SU-DHL-6 (cell line): ENCODE results near the gene APOC1.
A peak's percentile ranks its signal among the peaks of the same experiment; 100 is the strongest.
"Not testable (repeated sequence)": the region's sequence is repeated elsewhere in the genome, so short reads cannot be mapped to it uniquely, and the experiment has no call there.

Experiments used
- H2AFZ ChIP-seq: fragments of 200-600 bp; sonication (generic); 2 replicates; pipeline ENCODE4 v1.6.1; 2014; ENCODE audit warnings: low read depth, mild to moderate bottlenecking, moderate library complexity, mixed read lengths, antibody characterized with exemption, low read length; ENCODE audit not compliant: severe bottlenecking
- H3F3A ChIP-seq: fragments of 200-600 bp; shearing (Covaris generic); 2 replicates; pipeline ENCODE4 v1.6.0; 2016; ENCODE audit warnings: antibody characterized with exemption, mild to moderate bottlenecking; ENCODE audit not compliant: insufficient read depth
- H3K27ac ChIP-seq: fragments of 200-600 bp; sonication (generic); 2 replicates; pipeline ENCODE4 v1.5.1; 2016; ENCODE audit warnings: low read depth, mild to moderate bottlenecking, low read length, moderate library complexity, mixed read lengths
- H3K27me3 ChIP-seq: fragments of 200-600 bp; sonication (generic), shearing (Covaris generic); 2 replicates; pipeline ENCODE4 v1.6.0; 2014; ENCODE audit warnings: mild to moderate bottlenecking, low read length
- H3K36me3 ChIP-seq: fragments of 200-600 bp; sonication (generic); 2 replicates; pipeline ENCODE4 v1.6.1; 2014; ENCODE audit warnings: mild to moderate bottlenecking, low read length, mixed read lengths
- H3K4me2 ChIP-seq: fragments of 300-600, 200-600 bp; shearing (Covaris generic), sonication (generic); 2 replicates; pipeline ENCODE4 v1.6.0; 2014; ENCODE audit warnings: low read length, low read depth, mild to moderate bottlenecking; ENCODE audit not compliant: poor library complexity, severe bottlenecking
- H3K4me3 ChIP-seq: fragments of 200-600 bp; sonication (generic); 2 replicates; pipeline ENCODE4 v1.5.1; 2014; ENCODE audit warnings: antibody characterized with exemption, low read length, mild to moderate bottlenecking, mixed read lengths; ENCODE audit not compliant: insufficient read depth, poor library complexity, severe bottlenecking
- H3K79me2 ChIP-seq: fragments of 200-600 bp; sonication (generic); 2 replicates; pipeline ENCODE4 v1.6.1; 2014; ENCODE audit warnings: mild to moderate bottlenecking, low read length, moderate library complexity; ENCODE audit not compliant: insufficient read depth
- H3K9ac ChIP-seq: fragments of 200-600 bp; sonication (generic); 2 replicates; pipeline ENCODE4 v1.7.0; 2014; ENCODE audit warnings: mild to moderate bottlenecking, low read length
- H3K9me2 ChIP-seq: fragments of 200-600 bp; sonication (generic); replicated peaks from 2 replicates; pipeline ENCODE4 v1.6.1; 2014; ENCODE audit warnings: low read length; ENCODE audit not compliant: insufficient read depth
- H3K9me3 ChIP-seq: fragments of 200-600 bp; sonication (generic); 2 replicates; pipeline ENCODE4 v1.6.1; 2014; ENCODE audit warnings: low read length, mixed read lengths; ENCODE audit not compliant: insufficient read depth
- H4K20me1 ChIP-seq: fragments of 200-600 bp; sonication (generic); 2 replicates; pipeline ENCODE4 v1.6.1; 2014; ENCODE audit warnings: low read depth, mild to moderate bottlenecking, antibody characterized with exemption, low read length, moderate library complexity, mixed read lengths
- EZH2phosphoT487 ChIP-seq: fragments of 200-600 bp; sonication (generic), shearing (Covaris generic); conservative IDR thresholded peaks from 2 replicates; pipeline ENCODE4 v1.6.1; 2018; ENCODE audit warnings: mild to moderate bottlenecking, antibody characterized with exemption, low read length, moderate library complexity, mixed read lengths
- TF ChIP-seq, protein P1 (sequence below): fragments of 200-600 bp; sonication (generic); IDR thresholded peaks from one replicate; pipeline ENCODE4 v1.5.1; 2017; ENCODE audit warnings: antibody characterized with exemption, mild to moderate bottlenecking, low read length, moderate library complexity; ENCODE audit not compliant: insufficient read depth, poor library complexity, severe bottlenecking

The APOC1 gene

DNA sequence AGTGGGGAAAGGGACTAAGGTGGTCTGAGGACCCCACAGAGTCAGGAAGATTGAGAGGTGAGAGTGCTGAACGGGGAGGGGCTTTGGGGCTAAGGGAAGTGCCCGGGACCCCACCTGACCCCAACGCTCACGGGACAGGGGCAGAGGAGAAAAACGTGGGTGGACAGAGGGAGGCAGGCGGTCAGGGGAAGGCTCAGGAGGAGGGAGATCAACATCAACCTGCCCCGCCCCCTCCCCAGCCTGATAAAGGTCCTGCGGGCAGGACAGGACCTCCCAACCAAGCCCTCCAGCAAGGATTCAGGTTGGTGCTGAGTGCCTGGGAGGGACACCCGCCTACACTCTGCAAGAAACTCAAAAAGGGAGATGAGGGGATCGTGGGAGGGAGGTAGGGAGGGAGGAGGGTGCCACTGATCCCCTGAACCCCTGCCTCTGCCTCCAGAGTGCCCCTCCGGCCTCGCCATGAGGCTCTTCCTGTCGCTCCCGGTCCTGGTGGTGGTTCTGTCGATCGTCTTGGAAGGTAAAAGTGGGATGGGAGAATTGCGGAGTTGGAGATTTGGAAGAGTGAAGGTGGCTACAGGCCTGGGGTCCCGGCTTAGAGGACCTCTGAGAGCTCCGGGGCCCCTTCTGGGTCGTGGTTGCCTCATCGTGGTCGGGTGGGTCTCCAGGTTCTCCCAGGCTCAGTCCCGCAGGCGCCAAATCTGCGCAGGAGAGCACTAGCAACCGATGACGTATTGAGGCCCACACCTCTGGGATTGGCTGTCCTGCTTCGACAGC lies at the start of gene APOC1:
Gene APOC1, plus strand, starts transcription at position 176 of the 774 bp plus-strand sequence. Its CDS starts 284 bp downstream, at position 460.
- not testable (repeated sequence) for H3K27ac ChIP-seq

DNA sequence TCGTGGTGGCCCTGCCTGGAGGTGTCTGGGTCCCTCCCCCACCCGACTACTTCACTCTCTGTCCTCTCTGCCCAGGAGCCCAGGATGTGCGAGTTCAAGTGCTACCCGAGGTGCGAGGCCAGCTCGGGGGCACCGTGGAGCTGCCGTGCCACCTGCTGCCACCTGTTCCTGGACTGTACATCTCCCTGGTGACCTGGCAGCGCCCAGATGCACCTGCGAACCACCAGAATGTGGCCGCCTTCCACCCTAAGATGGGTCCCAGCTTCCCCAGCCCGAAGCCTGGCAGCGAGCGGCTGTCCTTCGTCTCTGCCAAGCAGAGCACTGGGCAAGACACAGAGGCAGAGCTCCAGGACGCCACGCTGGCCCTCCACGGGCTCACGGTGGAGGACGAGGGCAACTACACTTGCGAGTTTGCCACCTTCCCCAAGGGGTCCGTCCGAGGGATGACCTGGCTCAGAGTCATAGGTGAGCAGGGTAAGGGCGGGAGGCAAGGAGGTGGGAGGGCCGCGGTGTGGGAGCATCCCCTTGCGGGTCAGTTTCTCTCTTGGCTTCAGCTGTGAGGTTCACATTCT lies 49.1 kb upstream of the APOC1 start:
- H3K27me3 ChIP-seq = no peaks in the 10 kb centered on the region
- no peak overlapping the region for H3K4me2 ChIP-seq
- no peak overlapping the region for H3K9ac ChIP-seq
- no peak for TF ChIP-seq EZH2phosphoT487
- TF ChIP-seq, protein P1, sequence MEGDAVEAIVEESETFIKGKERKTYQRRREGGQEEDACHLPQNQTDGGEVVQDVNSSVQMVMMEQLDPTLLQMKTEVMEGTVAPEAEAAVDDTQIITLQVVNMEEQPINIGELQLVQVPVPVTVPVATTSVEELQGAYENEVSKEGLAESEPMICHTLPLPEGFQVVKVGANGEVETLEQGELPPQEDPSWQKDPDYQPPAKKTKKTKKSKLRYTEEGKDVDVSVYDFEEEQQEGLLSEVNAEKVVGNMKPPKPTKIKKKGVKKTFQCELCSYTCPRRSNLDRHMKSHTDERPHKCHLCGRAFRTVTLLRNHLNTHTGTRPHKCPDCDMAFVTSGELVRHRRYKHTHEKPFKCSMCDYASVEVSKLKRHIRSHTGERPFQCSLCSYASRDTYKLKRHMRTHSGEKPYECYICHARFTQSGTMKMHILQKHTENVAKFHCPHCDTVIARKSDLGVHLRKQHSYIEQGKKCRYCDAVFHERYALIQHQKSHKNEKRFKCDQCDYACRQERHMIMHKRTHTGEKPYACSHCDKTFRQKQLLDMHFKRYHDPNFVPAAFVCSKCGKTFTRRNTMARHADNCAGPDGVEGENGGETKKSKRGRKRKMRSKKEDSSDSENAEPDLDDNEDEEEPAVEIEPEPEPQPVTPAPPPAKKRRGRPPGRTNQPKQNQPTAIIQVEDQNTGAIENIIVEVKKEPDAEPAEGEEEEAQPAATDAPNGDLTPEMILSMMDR = no peak
- H3K9me2 ChIP-seq = no peaks in the 10 kb centered on the region
- no peaks in the 10 kb centered on the region for H3K79me2 ChIP-seq
- no peaks in the 10 kb centered on the region for H3K9me3 ChIP-seq
- no peak overlapping the region for H2AFZ ChIP-seq
- no peaks in the 10 kb centered on the region for H3K36me3 ChIP-seq
- no peak overlapping the region for H3K27ac ChIP-seq
- H3F3A ChIP-seq = no peaks in the 10 kb centered on the region
- no peak overlapping the region for H3K4me3 ChIP-seq
- no peaks in the 10 kb centered on the region for H4K20me1 ChIP-seq

More for the DNA sequence above, at the start of gene APOC1:
- not testable (repeated sequence) for H3K9me2 ChIP-seq, H3K79me2 ChIP-seq, H3K36me3 ChIP-seq, H3F3A ChIP-seq, H3K27me3 ChIP-seq, H3K9me3 ChIP-seq, H4K20me1 ChIP-seq
- peak within 1 kb of the TSS; percentile 59 for H3K9ac ChIP-seq
- H3K4me2 ChIP-seq = peak within 1 kb of the TSS; percentile 61
- H2AFZ ChIP-seq = peak within 1 kb of the TSS; percentile 98
- H3K4me3 ChIP-seq = peak within 1 kb of the TSS; percentile 45

DNA sequence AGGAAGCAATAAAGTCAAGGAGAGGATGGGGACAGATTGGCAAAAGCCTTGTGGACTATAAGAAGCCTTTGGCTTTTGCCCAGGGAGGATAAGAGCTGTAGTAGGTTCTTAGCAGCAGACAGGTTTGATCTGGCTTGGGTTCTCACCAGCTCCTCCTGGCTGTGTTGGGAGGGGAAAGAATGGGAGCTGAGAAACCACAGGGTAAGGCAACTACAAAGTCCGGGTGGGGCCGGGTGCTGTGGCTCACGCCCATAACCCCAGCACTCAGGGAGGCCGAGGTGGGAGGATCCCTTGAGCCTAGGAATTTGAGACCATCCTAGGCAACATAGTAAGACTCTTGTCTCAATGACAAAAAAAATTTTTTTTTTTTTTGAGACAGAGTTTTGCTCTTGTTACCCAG lies 47.7 kb upstream of the APOC1 start:
- Histone ChIP-seq H3K27ac (no peak overlapping the region), H4K20me1 (no peaks in the 10 kb centered on the region), H3K9me2 (no peaks in the 10 kb centered on the region), H3K4me2 (no peak overlapping the region), H3K27me3 (no peaks in the 10 kb centered on the region), H3K79me2 (no peaks in the 10 kb centered on the region), H3K9me3 (no peaks in the 10 kb centered on the region), H3F3A (no peaks in the 10 kb centered on the region), H3K36me3 (no peaks in the 10 kb centered on the region), H2AFZ (no peak overlapping the region), H3K9ac (no peak overlapping the region), H3K4me3 (no peak overlapping the region)
- TF ChIP-seq EZH2phosphoT487 = no peak
- TF ChIP-seq, protein P1 = no peak

DNA sequence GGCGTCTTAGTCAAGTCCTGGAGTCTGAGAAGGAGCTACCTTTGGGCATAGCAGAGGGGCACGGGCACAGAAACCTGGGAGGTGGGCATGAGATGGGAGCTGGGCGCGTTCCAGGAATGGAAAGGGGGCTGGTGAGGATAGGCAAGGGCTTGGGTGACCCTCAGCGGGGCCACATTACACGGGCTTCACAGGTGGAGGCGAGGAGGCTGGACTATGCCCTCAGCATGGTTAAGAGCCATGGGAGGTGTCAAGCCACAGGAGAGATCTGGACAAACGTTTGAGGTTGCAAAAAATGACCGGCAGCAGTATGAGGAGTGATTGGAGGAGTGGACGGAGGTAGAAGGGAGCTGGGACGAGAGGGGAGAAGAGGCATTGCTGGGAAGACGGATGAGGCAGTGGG lies 46.8 kb upstream of the APOC1 start:
- Histone ChIP-seq H3K79me2 (no peaks in the 10 kb centered on the region), H3K9me2 (no peaks in the 10 kb centered on the region), H3K27me3 (no peaks in the 10 kb centered on the region), H3K36me3 (no peaks in the 10 kb centered on the region), H3K27ac (no peak overlapping the region), H4K20me1 (no peaks in the 10 kb centered on the region), H2AFZ (no peak overlapping the region), H3F3A (no peaks in the 10 kb centered on the region), H3K4me3 (no peak overlapping the region), H3K9ac (no peak overlapping the region), H3K9me3 (no peaks in the 10 kb centered on the region), H3K4me2 (no peak overlapping the region)
- TF ChIP-seq EZH2phosphoT487 = no peak
- TF ChIP-seq, protein P1 = no peak
